ENCODE data around the gene DUS2.

DNA sequence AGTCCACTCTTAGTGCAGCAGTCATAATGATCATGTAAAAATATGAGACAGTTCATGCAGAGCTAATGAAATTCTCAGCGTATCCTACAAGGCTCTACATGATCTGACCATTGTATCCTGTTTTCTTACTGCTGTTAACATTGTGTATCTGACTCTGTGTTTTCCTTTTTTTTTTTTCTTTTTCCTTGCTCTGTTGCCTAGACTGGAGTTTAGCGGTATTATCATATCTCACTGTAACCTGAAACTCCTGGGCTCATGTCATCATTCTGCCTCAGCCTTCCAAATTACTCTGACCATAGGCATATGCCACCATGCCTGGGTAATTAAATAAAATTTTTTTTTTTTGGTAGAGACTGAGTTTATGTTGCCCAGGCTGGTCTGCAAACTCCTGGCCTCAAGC is 12.1 kb downstream of the DUS2 start:
- TF ChIP-seq POLR2A (IDR thresholded peaks at IDR 0.05; ENCODE audit: low read depth, low read length) (no peak), TAF1 (IDR thresholded peaks at IDR 0.05; ENCODE audit: borderline replicate concordance, low read depth, low read length) (no peak)

Data from GM12892 (cell line).